Stimulated activated CD4-positive, alpha-beta T cell treated with anti-CD3 and anti-CD28 coated beads, Interleukin-1b, Interleukin-23, amount 100 ng/mL, for 1 hour (primary cell): ENCODE results near the gene RAMACL.
"Not testable (repeated sequence)": the region's sequence is repeated elsewhere in the genome, so short reads cannot be mapped to it uniquely, and the experiment has no call there.

Source experiments
- DNase-seq, 2 donors: peaks; one replicate each; pipeline ENCODE4 v3.0.0-alpha.2; 2020; ENCODE audit warnings: low read depth in 2 of 2

The RAMACL gene

DNA sequence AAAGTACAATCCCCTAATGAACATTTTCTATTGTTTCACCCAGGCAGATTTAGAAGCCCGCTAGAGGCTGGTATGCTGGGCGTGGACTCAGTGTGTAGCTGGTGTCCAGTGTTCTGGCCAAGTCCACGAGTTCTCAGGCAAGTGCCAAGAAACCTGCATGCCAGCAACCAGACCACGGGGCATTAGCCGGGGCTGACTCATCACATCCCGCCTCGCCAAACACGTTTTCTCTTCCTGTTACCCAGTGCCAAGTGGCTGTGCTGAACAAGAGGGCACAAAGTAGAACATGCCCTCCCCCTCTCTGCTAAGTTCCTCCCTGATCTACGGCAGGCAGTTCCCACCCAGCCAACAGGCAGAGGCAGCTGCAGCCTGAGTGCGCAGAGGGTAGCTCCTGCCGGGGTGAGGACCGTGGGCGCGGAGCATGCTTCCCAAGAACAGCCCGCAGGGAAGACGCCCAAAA, 29.6 kb downstream of the RAMACL start:
- DNase-seq = no peak

DNA sequence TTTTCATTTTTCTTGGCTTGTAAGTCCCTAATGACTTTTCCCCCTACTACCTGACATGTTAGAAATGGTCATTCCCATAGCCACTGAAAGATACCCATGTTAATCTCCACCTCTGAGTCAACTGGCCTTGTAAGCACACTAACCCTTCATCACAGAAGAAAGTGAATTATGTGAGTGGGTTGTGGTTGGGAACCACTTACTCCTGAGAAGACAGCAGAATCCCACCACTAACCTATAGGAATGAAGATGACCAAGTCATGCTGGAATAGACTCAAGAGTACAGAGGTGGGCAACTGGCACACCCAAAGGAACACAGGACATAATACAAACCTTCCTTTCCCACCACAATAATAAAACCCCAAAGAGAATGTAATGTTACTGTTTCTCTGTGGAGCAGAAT, 30.1 kb downstream of the RAMACL start:
- no peak for DNase-seq

GRCh38 chr6:166555086-166555485, 31.4 kb downstream of the RAMACL start:
- DNase-seq = no peak

DNA sequence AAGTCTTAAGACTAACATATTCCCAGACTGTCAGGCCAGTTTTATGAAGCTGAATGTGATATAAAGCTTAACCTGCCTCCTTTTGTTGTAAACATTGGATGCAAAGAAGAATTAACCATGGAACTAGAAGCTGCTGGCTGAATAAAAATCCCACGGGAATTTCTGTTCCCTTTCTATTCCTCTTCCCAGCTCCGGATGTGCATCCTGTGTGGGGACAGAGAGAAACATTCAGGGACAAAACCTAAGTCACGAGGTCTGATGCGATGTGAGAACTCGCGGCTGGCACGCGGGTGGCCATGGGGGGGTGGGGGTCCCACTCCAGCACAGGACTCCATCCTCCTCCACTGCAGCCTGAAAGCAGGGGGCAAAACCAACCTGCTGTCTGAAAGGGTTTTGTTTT, 32.2 kb downstream of the RAMACL start:
- DNase-seq = no peak

GRCh38 chr6:166553563-166554271, 32.8 kb downstream of the RAMACL start:
- DNase-seq = no peak

- no peak for DNase-seq
Observed at GRCh38 chr6:166552600-166552999, 33.9 kb downstream of the RAMACL start.

GRCh38 chr6:166551754-166552495, 34.6 kb downstream of the RAMACL start:
- DNase-seq = no peak

GRCh38 chr6:166546653-166547052, 39.8 kb downstream of the RAMACL start:
- DNase-seq = no peak

DNA sequence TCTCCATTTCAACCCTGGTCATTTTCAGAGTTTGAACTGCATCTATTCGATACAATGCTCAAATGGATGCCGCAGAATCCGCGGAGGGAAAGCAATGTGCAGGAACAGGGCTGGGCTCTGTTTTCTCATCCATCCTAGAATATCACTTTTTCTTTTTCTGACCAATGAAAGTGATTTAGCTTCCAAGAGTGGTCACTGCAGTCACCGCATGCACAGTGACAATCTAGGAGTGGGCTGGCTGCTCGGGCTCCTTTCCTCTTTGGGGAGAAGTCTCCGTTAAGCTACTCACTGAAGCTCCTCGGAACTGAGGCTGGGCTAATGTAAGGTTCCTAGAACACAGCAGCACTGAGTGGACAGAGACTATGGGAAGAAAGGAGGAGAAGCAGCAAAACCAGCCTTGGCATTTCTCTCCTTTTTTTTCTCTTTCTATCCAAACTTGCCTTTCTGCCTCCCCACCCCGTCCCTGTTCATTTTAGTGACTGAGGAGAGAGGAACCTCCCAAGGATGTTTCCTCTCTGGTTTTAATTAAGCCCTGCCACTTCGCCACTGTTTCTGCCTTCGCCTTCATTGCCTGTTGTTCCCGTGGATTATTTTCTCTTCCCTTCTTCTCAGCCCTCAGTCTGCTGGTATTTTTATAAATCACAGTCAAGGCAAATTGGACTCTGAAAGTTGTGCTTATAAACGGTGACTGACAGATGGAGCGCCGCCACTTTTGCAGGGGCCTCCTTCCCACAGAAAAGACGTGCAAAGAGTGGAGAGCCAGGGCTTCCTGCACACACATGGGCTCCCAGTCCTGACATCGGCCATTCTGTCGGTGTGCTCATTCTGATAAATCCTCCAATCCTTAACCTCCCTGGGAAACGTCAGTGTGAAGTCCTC, 41.1 kb downstream of the RAMACL start:
- no peak for DNase-seq

- no peak for DNase-seq
Observed at GRCh38 chr6:166544296-166544605, 42.2 kb downstream of the RAMACL start.

GRCh38 chr6:166543603-166544295, 42.7 kb downstream of the RAMACL start:
- no peak for DNase-seq

DNA sequence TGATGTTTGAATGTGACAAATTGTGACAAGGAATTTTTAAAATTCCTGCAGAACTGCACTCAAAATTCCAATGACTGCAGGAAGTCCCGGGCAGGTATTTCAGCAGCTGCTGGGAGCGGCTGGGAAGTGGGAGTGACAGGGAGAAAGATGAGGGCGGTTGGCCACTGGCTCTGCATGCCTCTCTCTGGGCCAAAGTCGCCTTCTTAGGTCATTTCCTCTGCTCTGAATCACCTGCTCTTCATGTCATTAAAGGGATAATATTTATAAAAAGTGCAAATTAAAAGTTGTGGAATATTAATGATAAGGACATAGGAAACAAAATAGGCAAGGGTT, 43.9 kb downstream of the RAMACL start:
- DNase-seq = no peak

GRCh38 chr6:166541876-166542579, 44.5 kb downstream of the RAMACL start:
- DNase-seq = no peak

DNA sequence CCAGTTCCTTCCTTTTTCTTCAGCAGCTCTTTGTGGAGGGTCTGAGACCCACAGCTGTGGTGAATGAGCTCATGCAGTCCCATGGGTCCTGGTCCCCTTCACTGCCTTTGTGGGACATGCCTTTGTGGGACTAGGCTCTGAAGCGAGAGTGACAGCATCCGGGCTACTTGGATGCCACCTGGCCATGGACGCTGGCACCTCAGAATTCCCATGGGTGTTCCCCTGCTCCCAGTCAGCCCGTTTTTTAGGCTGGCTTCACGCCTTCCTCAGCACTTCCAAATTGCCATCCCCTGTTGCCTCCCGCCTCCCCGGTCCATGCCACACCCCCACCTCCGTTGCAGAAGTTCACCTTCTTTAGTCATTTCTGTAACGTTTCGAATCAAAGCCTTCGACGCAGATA, 45.1 kb downstream of the RAMACL start:
- no peak for DNase-seq

- DNase-seq = peak; percentile 23 to 25
Observed at GRCh38 chr6:166540631-166541331, 45.7 kb downstream of the RAMACL start.

DNA sequence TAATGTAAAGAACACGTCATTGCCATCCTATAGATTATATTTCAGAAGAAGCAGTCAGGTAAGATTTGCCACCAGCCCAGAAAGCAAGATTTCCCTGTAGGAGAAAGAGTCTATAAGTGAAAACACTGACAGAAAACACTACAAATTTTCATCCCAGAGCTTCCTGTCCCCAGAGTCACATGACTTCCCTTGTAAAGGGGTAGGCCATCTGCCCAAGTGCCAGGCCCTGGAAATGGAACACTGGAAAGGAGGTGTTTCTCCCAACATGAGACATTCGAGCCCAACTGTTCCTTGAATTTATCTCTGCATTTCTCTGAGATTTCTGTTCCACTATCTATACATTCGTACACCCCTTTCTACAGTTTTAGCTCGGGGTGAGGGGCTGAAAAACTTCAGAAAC, 46.9 kb downstream of the RAMACL start:
- no peak for DNase-seq

DNA sequence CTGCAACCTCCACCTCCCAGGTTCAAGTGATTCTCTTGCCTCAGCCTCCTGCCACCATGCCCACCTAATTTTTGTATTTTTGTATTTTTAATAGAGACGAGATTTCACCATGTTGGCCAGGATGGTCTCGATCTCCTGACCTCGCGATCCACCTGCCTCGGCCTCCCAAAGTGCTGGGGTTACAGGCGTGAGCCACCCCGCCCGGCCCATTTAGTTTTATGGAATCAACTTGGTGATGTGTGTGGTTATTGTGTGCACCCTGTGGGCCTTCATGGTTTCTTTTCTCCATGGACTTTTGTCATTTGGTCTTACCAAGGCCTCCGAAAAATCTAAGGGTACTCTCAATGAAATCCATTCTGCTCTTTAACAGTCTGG, 47.5 kb downstream of the RAMACL start:
- DNase-seq = not testable (repeated sequence)

DNA sequence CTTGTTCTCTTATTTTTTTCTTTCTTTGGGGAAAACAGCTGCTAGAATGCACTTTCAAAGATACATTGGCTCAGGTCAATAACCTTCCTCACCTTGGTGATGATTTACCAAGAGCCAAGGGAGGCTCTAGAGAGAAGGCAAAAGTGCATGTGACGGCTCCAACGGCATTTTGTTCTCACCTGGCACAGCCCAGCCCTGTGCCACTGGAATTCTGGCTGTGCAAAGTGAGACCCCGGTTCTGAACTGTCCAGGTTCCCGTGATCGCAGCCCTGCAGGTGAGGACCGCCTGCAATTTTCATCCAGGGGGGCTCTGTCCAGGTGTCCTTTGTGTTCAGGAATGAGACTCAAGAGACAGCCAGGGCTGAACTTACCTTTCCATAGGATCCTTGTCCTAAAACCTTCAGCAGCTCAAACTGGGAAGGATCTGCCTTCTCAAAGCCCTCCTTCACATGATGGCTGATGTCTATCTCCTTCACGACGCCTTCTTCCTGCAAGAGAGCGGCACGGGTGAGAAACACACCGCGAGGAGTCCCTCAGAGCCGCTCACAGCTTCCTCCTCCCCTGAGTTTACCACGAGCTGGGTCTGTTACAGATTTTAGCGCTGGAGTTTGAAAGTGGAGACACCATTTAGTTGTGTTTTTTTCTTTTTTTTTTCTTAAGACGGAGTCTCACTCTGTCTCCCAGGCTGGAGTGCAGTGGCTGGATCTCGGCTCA, 48.0 kb downstream of the RAMACL start:
- no peak for DNase-seq

- no peak for DNase-seq
Observed at GRCh38 chr6:166534658-166535406, 51.6 kb downstream of the RAMACL start.
